Stimulated activated CD4-positive, alpha-beta T cell treated with anti-CD3 and anti-CD28 coated beads, Interleukin-1b, Interleukin-23, amount 100 ng/mL, for 48 hours (primary cell): ENCODE results near the gene ETV3.

Experiments used
- DNase-seq: peaks from one replicate; pipeline ENCODE4 v3.0.0-alpha.2; 2020

ETV3 gene

GRCh38 chr1:157158967-157159366 lies 20.8 kb upstream of the ETV3 start:
- DNase-seq = no peak

- no peak for DNase-seq
Measured at GRCh38 chr1:157157501-157158190, 19.5 kb upstream of the ETV3 start.

GRCh38 chr1:157156058-157156541 lies 17.9 kb upstream of the ETV3 start:
- DNase-seq = peak; percentile 75

GRCh38 chr1:157155658-157156057 lies 17.5 kb upstream of the ETV3 start:
- no peak for DNase-seq

- DNase-seq = no peak
Measured at GRCh38 chr1:157154940-157155514, 16.8 kb upstream of the ETV3 start.

- DNase-seq = no peak
Measured at GRCh38 chr1:157154291-157154690, 16.1 kb upstream of the ETV3 start.

- no peak for DNase-seq
Measured at GRCh38 chr1:157153746-157154145, 15.6 kb upstream of the ETV3 start.

- DNase-seq = no peak
Measured at GRCh38 chr1:157152510-157152909, 14.3 kb upstream of the ETV3 start.

GRCh38 chr1:157151506-157151905 lies 13.3 kb upstream of the ETV3 start:
- no peak for DNase-seq

- DNase-seq = no peak
Measured at GRCh38 chr1:157151073-157151472, 12.9 kb upstream of the ETV3 start.

- DNase-seq = no peak
Measured at GRCh38 chr1:157150631-157151030, 12.4 kb upstream of the ETV3 start.

- no peak for DNase-seq
Measured at GRCh38 chr1:157147906-157148700, 9.9 kb upstream of the ETV3 start.

GRCh38 chr1:157147037-157147436 lies 8.8 kb upstream of the ETV3 start:
- DNase-seq = no peak

GRCh38 chr1:157146244-157146643 lies 8.0 kb upstream of the ETV3 start:
- no peak for DNase-seq

GRCh38 chr1:157145076-157145475 lies 6.9 kb upstream of the ETV3 start:
- DNase-seq = no peak

GRCh38 chr1:157144509-157144908 lies 6.3 kb upstream of the ETV3 start:
- no peak for DNase-seq

GRCh38 chr1:157142765-157143423 lies 4.7 kb upstream of the ETV3 start:
- DNase-seq = no peak

- no peak for DNase-seq
Measured at GRCh38 chr1:157142201-157142600, 4.0 kb upstream of the ETV3 start.

GRCh38 chr1:157141212-157141855 lies 3.1 kb upstream of the ETV3 start:
- no peak for DNase-seq

- DNase-seq = peak; percentile 33
Measured at GRCh38 chr1:157140063-157140588, 1.9 kb upstream of the ETV3 start.

GRCh38 chr1:157139052-157139715 lies 989 bp upstream of the ETV3 start:
- no peak for DNase-seq
